HEK293T (cell line): ENCODE measurements around the gene CR1L.
"Not testable (repeated sequence)": the region's sequence is repeated elsewhere in the genome, so short reads cannot be mapped to it uniquely, and the experiment has no call there.

Source experiments
- ARNT ChIP-seq: fragments of 450-650 bp; IDR thresholded peaks from 2 replicates; pipeline ENCODE4 v1.6.1; 2017; ENCODE audit warnings: mild to moderate bottlenecking
- BHLHE40 ChIP-seq: fragments of 450-650 bp; IDR thresholded peaks from 2 replicates; pipeline ENCODE4 v1.6.1; 2016; ENCODE audit warnings: mild to moderate bottlenecking, moderate library complexity, borderline replicate concordance
- CTBP1 ChIP-seq: fragments of 450-650 bp; IDR thresholded peaks from 2 replicates; pipeline ENCODE4 v1.6.1; 2016; ENCODE audit warnings: borderline replicate concordance
- ELF4 ChIP-seq: fragments of 450-650 bp; IDR thresholded peaks from 2 replicates; pipeline ENCODE4 v1.6.1; 2017; ENCODE audit warnings: antibody characterized with exemption
- FOXA1 ChIP-seq: fragments of 450-650 bp; IDR thresholded peaks from 2 replicates; pipeline ENCODE4 v1.6.1; 2016; ENCODE audit warnings: mild to moderate bottlenecking
- FOXK2 ChIP-seq: fragments of 450-650 bp; IDR thresholded peaks from 2 replicates; pipeline ENCODE4 v1.6.1; 2016; ENCODE audit warnings: mild to moderate bottlenecking
- FOXM1 ChIP-seq: fragments of 450-650 bp; IDR thresholded peaks from 2 replicates; pipeline ENCODE4 v1.6.1; 2017; ENCODE audit warnings: mild to moderate bottlenecking, borderline replicate concordance
- HDGF ChIP-seq: fragments of 450-650 bp; IDR thresholded peaks from 2 replicates; pipeline ENCODE4 v1.6.1; 2017; ENCODE audit warnings: antibody characterized with exemption, borderline replicate concordance
- NFRKB ChIP-seq: fragments of 450-650 bp; IDR thresholded peaks from 2 replicates; pipeline ENCODE4 v1.6.1; 2016; ENCODE audit warnings: mild to moderate bottlenecking, moderate library complexity
- PKNOX1 ChIP-seq: fragments of 450-650 bp; IDR thresholded peaks from 2 replicates; pipeline ENCODE4 v1.6.1; 2016
- SP1 ChIP-seq: fragments of 450-650 bp; IDR thresholded peaks from 2 replicates; pipeline ENCODE4 v1.6.1; 2017
- SUZ12 ChIP-seq: fragments of 450-650 bp; IDR thresholded peaks from 2 replicates; pipeline ENCODE4 v1.6.1; 2016; ENCODE audit warnings: mild to moderate bottlenecking
- TARDBP ChIP-seq: fragments of 450-650 bp; IDR thresholded peaks from 2 replicates; pipeline ENCODE4 v1.6.1; 2016
- ZNF384 ChIP-seq: fragments of 450-650 bp; IDR thresholded peaks from 2 replicates; pipeline ENCODE4 v1.6.1; 2016

- not testable (repeated sequence) for TF ChIP-seq FOXK2, HDGF, PKNOX1, SUZ12, FOXM1, ELF4, ARNT, SP1, TARDBP, NFRKB, ZNF384, FOXA1, CTBP1, BHLHE40
These were observed 5.6 kb upstream of the CR1L start for GRCh38 chr1:207639362-207639761.
